D341Med (cell line): ENCODE data around the gene ART1.

ENCODE experiments used
- DNase-seq: peaks from one replicate; pipeline ENCODE4 v3.0.0; 2012; ENCODE audit warnings: low spot score

ART1 gene

GRCh38 chr11:3666023-3666530 lies 21.1 kb downstream of the ART1 start:
- no peak for DNase-seq

GRCh38 chr11:3667149-3668035 lies 22.5 kb downstream of the ART1 start:
- DNase-seq, result no peak

GRCh38 chr11:3669128-3669527 lies 24.2 kb downstream of the ART1 start:
- no peak for DNase-seq

GRCh38 chr11:3669742-3670183 lies 24.8 kb downstream of the ART1 start:
- DNase-seq, result no peak

- DNase-seq, result peak; percentile 47
Measured at GRCh38 chr11:3671334-3672254, 26.7 kb downstream of the ART1 start, which contains the start of gene CHRNA10. CHRNA10 (minus strand) TSS chr11:3671384; CDS start chr11:3671312, 72 bp downstream.

- DNase-seq, result no peak
Measured at GRCh38 chr11:3674189-3674588, 29.3 kb downstream of the ART1 start.

- no peak for DNase-seq
Measured at GRCh38 chr11:3675971-3676370, 31.0 kb downstream of the ART1 start.

GRCh38 chr11:3679077-3679476 lies 34.1 kb downstream of the ART1 start:
- no peak for DNase-seq

GRCh38 chr11:3683039-3683438 lies 38.1 kb downstream of the ART1 start:
- DNase-seq, result no peak

- no peak for DNase-seq
Measured at GRCh38 chr11:3684129-3684818, 39.3 kb downstream of the ART1 start.

GRCh38 chr11:3684819-3685172 lies 39.9 kb downstream of the ART1 start:
- no peak for DNase-seq

GRCh38 chr11:3685923-3686322 lies 41.0 kb downstream of the ART1 start:
- DNase-seq, result no peak

- no peak for DNase-seq
Measured at GRCh38 chr11:3686751-3687150, 41.8 kb downstream of the ART1 start.

GRCh38 chr11:3700410-3700809 lies 55.5 kb downstream of the ART1 start:
- no peak for DNase-seq

- no peak for DNase-seq
Measured at GRCh38 chr11:3700910-3701309, 56.0 kb downstream of the ART1 start.

- no peak for DNase-seq
Measured at GRCh38 chr11:3703383-3703782, 58.5 kb downstream of the ART1 start.

GRCh38 chr11:3707176-3707575 lies 62.2 kb downstream of the ART1 start:
- no peak for DNase-seq

GRCh38 chr11:3709977-3710376 lies 65.0 kb downstream of the ART1 start:
- DNase-seq, result no peak

GRCh38 chr11:3710485-3711259 lies 65.7 kb downstream of the ART1 start:
- no peak for DNase-seq

- no peak for DNase-seq
Measured at GRCh38 chr11:3712274-3712673, 67.3 kb downstream of the ART1 start.
